HG02623 (cell line): ENCODE data around the gene SDR9C7.
"Not testable (repeated sequence)": the region's sequence is repeated elsewhere in the genome, so short reads cannot be mapped to it uniquely, and the experiment has no call there.

Experiments used
- ATAC-seq: cut with Tn5 transposase; IDR thresholded peaks from one replicate; pipeline ENCODE4 v1.9.1; 2021; ENCODE audit warnings: moderate library complexity; ENCODE audit not compliant: unreplicated experiment

The SDR9C7 gene

GRCh38 chr12:56879240-56880124 is 54.7 kb downstream of the SDR9C7 start:
- ATAC-seq = not testable (repeated sequence)

GRCh38 chr12:56878010-56878339 is 56.2 kb downstream of the SDR9C7 start:
- ATAC-seq = no peak

DNA sequence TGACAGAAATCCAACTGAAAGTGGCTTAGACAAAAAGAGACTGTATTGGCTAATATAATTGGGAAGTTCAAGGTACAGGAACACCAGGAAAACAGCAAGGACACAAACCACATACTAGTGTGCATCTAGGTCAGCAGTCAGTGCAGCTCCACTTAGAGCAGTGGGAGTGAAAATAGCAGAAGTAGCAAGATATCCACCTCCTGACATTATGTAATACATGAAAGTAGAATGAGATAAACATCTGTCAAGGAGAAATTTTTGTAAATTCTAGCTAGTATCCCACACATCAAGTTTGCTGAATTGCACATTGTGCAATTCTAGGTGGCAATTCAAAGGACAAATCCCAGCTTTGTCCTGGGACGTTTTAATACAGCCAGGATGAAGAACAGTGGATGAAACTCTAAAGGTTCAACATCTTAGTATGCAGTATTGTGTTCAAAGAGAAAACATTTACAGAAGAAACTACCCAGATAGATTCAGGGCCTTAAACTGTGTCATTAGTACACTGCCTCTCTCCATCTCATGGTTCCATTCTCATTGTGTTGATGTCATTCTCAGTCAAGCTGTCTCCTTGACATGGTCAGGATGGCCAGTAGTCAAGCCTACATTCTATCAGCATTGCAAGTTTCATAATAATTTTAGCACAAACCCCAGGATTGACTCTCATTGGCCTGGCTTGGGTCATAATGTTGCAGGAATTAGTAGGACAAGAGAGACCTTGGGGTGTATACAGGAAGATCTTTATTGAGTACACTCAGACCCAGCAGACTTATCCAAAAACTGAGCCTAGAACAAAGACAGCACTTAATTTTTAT is 56.8 kb downstream of the SDR9C7 start:
- no peak for ATAC-seq

- no peak for ATAC-seq
These were observed 59.4 kb downstream of the SDR9C7 start for GRCh38 chr12:56874821-56875220.

GRCh38 chr12:56873382-56873781 is 60.8 kb downstream of the SDR9C7 start:
- no peak for ATAC-seq
